Breast epithelium (tissue), 4 donors: Measurements from ENCODE around the gene CDH18. TPM values are rescaled to one million over a fixed set of nuclear protein-coding genes. Genes with fewer than 3 reads are reported as not detected.

Experiments used
- DNase-seq, 2 donors: peaks; one replicate each; pipeline ENCODE4 v3.0.0-alpha.2; 2019; ENCODE audit warnings: low spot score in 2 of 2
- H3K27ac ChIP-seq, 2 donors: fragments of 200-600 bp; sonication (generic) in 1 of 2; one replicate each; pipeline ENCODE4 v1.5.1; 2016 to 2019; ENCODE audit warnings: mild to moderate bottlenecking in 1 of 2
- H3K27me3 ChIP-seq, 2 donors: fragments of 200-600 bp; sonication (generic) in 1 of 2; one replicate each; pipeline versions ENCODE4 v1.5.1 to v1.6.0; 2017 to 2019; ENCODE audit warnings: control low read depth in 1 of 2, mild to moderate bottlenecking in 1 of 2
- H3K36me3 ChIP-seq: fragments of 200-600 bp; one replicate; pipeline ENCODE4 v1.5.1; 2019
- H3K4me1 ChIP-seq, 2 donors: fragments of 200-600 bp; sonication (generic); one replicate each; pipeline ENCODE4 v1.5.1; 2016 to 2019; ENCODE audit warnings: control low read depth in 1 of 2
- H3K4me3 ChIP-seq, 3 donors: fragments of 200-600 bp; sonication (generic); 1 replicate in 2 of 3; 2 replicates in 1 of 3; pipeline ENCODE4 v1.5.1; 2016 to 2019; ENCODE audit warnings: mild to moderate bottlenecking in 3 of 3, moderate library complexity in 2 of 3
- H3K9me3 ChIP-seq, 2 donors: fragments of 200-600 bp; sonication (generic) in 1 of 2; one replicate each; pipeline ENCODE4 v1.5.1; 2016 to 2019; ENCODE audit warnings: control low read depth in 1 of 2
- CTCF ChIP-seq, 3 donors: fragments of 450-650 bp; IDR thresholded peaks; one replicate each; pipeline ENCODE4 v1.5.1; 2016 to 2017; ENCODE audit warnings: antibody characterized with exemption in 3 of 3, mild to moderate bottlenecking in 3 of 3, moderate library complexity in 3 of 3
- POLR2A ChIP-seq: fragments of 450-650 bp; IDR thresholded peaks from one replicate; pipeline ENCODE4 v1.6.1; 2016; ENCODE audit warnings: antibody characterized with exemption, mild to moderate bottlenecking, moderate library complexity
- POLR2AphosphoS5 ChIP-seq, 3 donors: sonication (generic); formaldehyde crosslinking; IDR thresholded peaks; one replicate each; pipeline ENCODE4 v1.6.1; 2017; ENCODE audit warnings: antibody characterized with exemption in 3 of 3
- intact Hi-C: fragments of 100-400 bp; cut with DNase I; formaldehyde crosslinking; loops from one replicate; pipeline ENCODE4 v1.15.1; 2023; ENCODE audit warnings: low total_unique reads
- total RNA-seq, 3 donors: library from RNA; depleted of rRNA; stranded (reverse); fragments of >200 nt; gene quantifications; one replicate each; pipeline ENCODE4 v1.1.0, GENCODE V29; 2016

The CDH18 gene
- total RNA-seq, 3 donors from 2014 or later: not detected

GRCh38 chr5:19733612-19734495, 254.1 kb downstream of the CDH18 start:
- TF ChIP-seq POLR2AphosphoS5 (IDR thresholded peaks at IDR 0.05): no peak
- TF ChIP-seq POLR2A: no peak
- TF ChIP-seq CTCF (IDR thresholded peaks at IDR 0.05): no peak

GRCh38 chr5:19728571-19728970, 259.4 kb downstream of the CDH18 start:
- H3K9me3 ChIP-seq: peaks cover 3 to 15% of the 10 kb centered on the region in 2 donors
- no peak overlapping the region for H3K4me3 ChIP-seq
- no peak for DNase-seq
- intact Hi-C loops: no loop called here
- H3K27ac ChIP-seq: no peak overlapping the region
- TF ChIP-seq CTCF (IDR thresholded peaks at IDR 0.05) (no peak), POLR2A (no peak), POLR2AphosphoS5 (IDR thresholded peaks at IDR 0.05) (no peak)
- H3K4me1 ChIP-seq: no peaks in the 10 kb centered on the region
- no peaks in the 10 kb centered on the region for H3K36me3 ChIP-seq
- no peaks in the 10 kb centered on the region for H3K27me3 ChIP-seq

More at GRCh38 chr5:19733612-19734495, 254.1 kb downstream of the CDH18 start:
- Histone ChIP-seq H3K27me3 (no peaks in the 10 kb centered on the region), H3K9me3 (peaks cover 5 to 10% of the 10 kb centered on the region in 2 donors), H3K4me1 (no peaks in the 10 kb centered on the region), H3K36me3 (no peaks in the 10 kb centered on the region), H3K27ac (no peak overlapping the region), H3K4me3 (no peak overlapping the region)
- no peak for DNase-seq
- intact Hi-C loops: no loop called here

- Histone ChIP-seq H3K27ac (no peak overlapping the region), H3K4me3 (no peak overlapping the region), H3K36me3 (no peaks in the 10 kb centered on the region), H3K27me3 (no peaks in the 10 kb centered on the region), H3K4me1 (no peaks in the 10 kb centered on the region), H3K9me3 (peaks cover 0 to 6% of the 10 kb centered on the region in 2 donors)
- DNase-seq: no peak
- TF ChIP-seq POLR2A: no peak
- no peak for TF ChIP-seq POLR2AphosphoS5 (IDR thresholded peaks at IDR 0.05)
- no peak for TF ChIP-seq CTCF (IDR thresholded peaks at IDR 0.05)
- intact Hi-C loops: no loop called here
Measured at GRCh38 chr5:19719109-19719508, 268.9 kb downstream of the CDH18 start.

GRCh38 chr5:19713740-19714139, 274.3 kb downstream of the CDH18 start:
- no peaks in the 10 kb centered on the region for H3K4me1 ChIP-seq
- H3K4me3 ChIP-seq: no peak overlapping the region
- no peak overlapping the region for H3K27ac ChIP-seq
- no peaks in the 10 kb centered on the region for H3K36me3 ChIP-seq
- no peak for TF ChIP-seq POLR2A
- DNase-seq: no peak
- intact Hi-C loops: no loop called here
- no peaks in the 10 kb centered on the region for H3K9me3 ChIP-seq
- H3K27me3 ChIP-seq: no peaks in the 10 kb centered on the region

GRCh38 chr5:19709403-19709802, 278.6 kb downstream of the CDH18 start:
- no peak overlapping the region for H3K4me3 ChIP-seq
- no peak for DNase-seq
- intact Hi-C loops: no loop called here
- H3K36me3 ChIP-seq: no peaks in the 10 kb centered on the region
- no peaks in the 10 kb centered on the region for H3K4me1 ChIP-seq
- no peaks in the 10 kb centered on the region for H3K9me3 ChIP-seq
- TF ChIP-seq CTCF (IDR thresholded peaks at IDR 0.05) (no peak), POLR2A (no peak), POLR2AphosphoS5 (IDR thresholded peaks at IDR 0.05) (no peak)
- H3K27me3 ChIP-seq: no peaks in the 10 kb centered on the region
- no peak overlapping the region for H3K27ac ChIP-seq
